Neural crest cell (in vitro differentiated cells): ENCODE measurements around the gene CLK3. TPM values are rescaled to one million over a fixed set of nuclear protein-coding genes. Genes with fewer than 3 reads are reported as not detected.

Experiments used
- DNase-seq: peaks from one replicate; pipeline ENCODE4 v3.0.0; 2021; ENCODE audit warnings: low read depth, mixed read lengths, low spot score
- H3K27ac Mint-ChIP-seq: one replicate; pipeline ENCODE4 v1.8.0; 2021; ENCODE audit warnings: mild to moderate bottlenecking, mixed read lengths; ENCODE audit not compliant: unreplicated experiment
- H3K27me3 Mint-ChIP-seq: 2 replicates; pipeline ENCODE4 v1.8.0; 2021; ENCODE audit warnings: low read depth, mild to moderate bottlenecking, mixed read lengths
- H3K36me3 Mint-ChIP-seq: 2 replicates; pipeline ENCODE4 v1.8.0; 2021; ENCODE audit warnings: low read depth, mild to moderate bottlenecking, mixed read lengths
- H3K4me1 Mint-ChIP-seq: 2 replicates; pipeline ENCODE4 v1.8.0; 2021; ENCODE audit warnings: mixed read lengths
- H3K4me3 Mint-ChIP-seq: one replicate; pipeline ENCODE4 v1.8.0; 2021; ENCODE audit warnings: mild to moderate bottlenecking, mixed read lengths
- H3K9me3 Mint-ChIP-seq: 2 replicates; pipeline ENCODE4 v1.8.0; 2021; ENCODE audit warnings: mixed read lengths
- total RNA-seq: library from RNA; stranded (reverse); gene quantifications from 2 replicates; pipeline ENCODE4 v1.2.1, GENCODE V29; 2021
- TF ChIP-seq, protein P1 (sequence below): fragments of 200-600 bp; sonication (generic); conservative IDR thresholded peaks from 2 replicates; pipeline ENCODE4 v1.5.0; 2021; ENCODE audit warnings: antibody characterized with exemption, mild to moderate bottlenecking

Gene CLK3
- total RNA-seq, 1 donor from 2014 or later = 88.7 TPM

DNA sequence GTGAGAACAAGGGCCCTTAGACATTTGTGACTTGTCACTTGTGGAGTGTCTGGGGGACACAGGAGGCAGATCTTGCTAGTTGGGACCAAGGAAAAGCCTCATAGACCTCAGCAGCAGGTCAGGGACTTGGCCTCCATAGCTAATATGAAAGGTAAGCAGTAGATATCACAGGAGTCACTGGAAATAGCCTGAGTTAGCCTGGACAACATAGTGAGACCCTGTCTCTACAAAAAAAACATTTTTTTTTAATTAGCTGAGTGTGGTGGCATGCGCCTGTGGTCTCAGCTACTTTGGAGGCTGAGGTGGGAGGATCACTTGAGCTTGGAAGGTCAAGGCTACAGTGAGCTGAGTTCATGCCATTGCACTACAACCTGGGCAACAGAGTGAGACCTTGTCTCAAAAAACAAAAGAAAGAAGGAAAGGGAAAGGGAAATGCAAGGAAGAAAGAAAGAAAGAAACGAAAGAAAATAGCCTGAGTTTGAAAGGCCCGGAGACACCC is 37.1 kb upstream of the CLK3 start:
- DNase-seq = no peak
- no peak overlapping the region for H3K4me3 Mint-ChIP-seq
- H3K27ac Mint-ChIP-seq = no peak overlapping the region
- TF ChIP-seq, protein P1, sequence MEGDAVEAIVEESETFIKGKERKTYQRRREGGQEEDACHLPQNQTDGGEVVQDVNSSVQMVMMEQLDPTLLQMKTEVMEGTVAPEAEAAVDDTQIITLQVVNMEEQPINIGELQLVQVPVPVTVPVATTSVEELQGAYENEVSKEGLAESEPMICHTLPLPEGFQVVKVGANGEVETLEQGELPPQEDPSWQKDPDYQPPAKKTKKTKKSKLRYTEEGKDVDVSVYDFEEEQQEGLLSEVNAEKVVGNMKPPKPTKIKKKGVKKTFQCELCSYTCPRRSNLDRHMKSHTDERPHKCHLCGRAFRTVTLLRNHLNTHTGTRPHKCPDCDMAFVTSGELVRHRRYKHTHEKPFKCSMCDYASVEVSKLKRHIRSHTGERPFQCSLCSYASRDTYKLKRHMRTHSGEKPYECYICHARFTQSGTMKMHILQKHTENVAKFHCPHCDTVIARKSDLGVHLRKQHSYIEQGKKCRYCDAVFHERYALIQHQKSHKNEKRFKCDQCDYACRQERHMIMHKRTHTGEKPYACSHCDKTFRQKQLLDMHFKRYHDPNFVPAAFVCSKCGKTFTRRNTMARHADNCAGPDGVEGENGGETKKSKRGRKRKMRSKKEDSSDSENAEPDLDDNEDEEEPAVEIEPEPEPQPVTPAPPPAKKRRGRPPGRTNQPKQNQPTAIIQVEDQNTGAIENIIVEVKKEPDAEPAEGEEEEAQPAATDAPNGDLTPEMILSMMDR = no peak
- H3K36me3 Mint-ChIP-seq = peaks cover 9% of the 10 kb centered on the region
- peaks cover 16% of the 10 kb centered on the region for H3K4me1 Mint-ChIP-seq
- no peaks in the 10 kb centered on the region for H3K27me3 Mint-ChIP-seq
- H3K9me3 Mint-ChIP-seq = no peaks in the 10 kb centered on the region

DNA sequence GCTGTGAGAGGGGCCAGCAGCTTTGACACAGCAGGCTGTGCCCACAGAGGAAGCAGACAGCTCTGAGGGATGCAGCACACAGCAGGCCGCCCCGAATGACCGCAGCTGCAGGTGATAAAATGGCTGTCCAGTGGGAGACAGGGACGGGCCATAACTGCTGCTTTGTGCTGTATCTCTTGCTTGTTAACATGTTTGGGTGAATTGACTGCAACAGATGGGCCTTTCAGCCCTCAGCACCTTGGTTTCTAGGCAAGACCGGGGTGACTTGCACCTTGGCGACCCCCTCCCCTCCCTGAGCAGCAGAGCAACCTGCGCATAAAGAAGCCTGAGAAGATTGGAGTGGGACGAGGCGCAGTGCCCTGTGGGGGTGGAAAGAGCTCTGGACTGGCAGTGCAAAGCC is 36.6 kb upstream of the CLK3 start:
- H3K36me3 Mint-ChIP-seq = peaks cover 5% of the 10 kb centered on the region

DNA sequence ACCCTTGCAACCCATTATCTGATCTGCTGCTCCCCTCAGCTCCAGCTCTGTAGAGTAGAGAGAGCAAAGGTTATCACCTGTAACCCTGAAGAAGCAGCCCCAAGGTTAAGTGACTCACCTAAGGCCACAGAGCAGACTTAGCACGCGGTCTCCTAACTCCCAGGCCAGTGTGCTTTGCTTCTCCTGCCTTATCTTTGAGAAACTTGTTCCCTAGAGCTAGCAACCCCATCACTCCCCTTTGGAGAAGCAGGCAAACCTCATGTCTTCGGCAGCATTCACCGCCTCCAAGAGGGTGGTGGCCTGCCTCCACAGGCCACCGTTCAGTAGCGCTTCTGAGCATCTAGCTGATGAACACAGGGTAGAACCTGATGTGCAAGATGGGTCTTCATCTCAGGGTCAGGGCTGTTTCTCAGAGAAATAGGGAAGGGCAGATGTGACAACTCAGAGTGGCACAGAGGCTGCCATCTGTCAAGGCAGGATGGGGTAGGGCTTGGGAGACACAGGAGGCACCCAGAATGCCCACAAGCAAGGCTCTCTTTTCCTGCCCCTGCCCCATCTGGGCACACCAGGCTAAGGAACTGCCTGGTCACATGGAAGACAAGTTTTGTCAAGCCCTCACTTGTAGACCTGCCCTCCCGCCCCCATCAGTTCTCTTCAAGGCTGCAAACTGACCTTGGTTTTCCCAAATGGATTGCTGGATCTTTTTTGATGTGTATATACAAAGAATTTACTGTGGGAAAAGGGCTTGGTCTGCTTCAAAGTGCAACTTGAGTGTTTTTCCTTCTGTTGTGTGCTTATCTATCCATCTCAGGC is 34.9 kb upstream of the CLK3 start:
- DNase-seq = no peak
- TF ChIP-seq, protein P1 = no peak
- Mint-ChIP-seq H3K4me3 (no peak overlapping the region), H3K36me3 (peaks cover 4% of the 10 kb centered on the region), H3K9me3 (no peaks in the 10 kb centered on the region), H3K27me3 (no peaks in the 10 kb centered on the region), H3K4me1 (peaks cover 38% of the 10 kb centered on the region), H3K27ac (no peak overlapping the region)

More for the DNA sequence above, 36.6 kb upstream of the CLK3 start:
- Mint-ChIP-seq H3K9me3 (no peaks in the 10 kb centered on the region), H3K27me3 (no peaks in the 10 kb centered on the region), H3K27ac (peak overlapping the region; percentile 43), H3K4me3 (no peak overlapping the region), H3K4me1 (peaks cover 20% of the 10 kb centered on the region)
- TF ChIP-seq, protein P1 = no peak
- no peak for DNase-seq

DNA sequence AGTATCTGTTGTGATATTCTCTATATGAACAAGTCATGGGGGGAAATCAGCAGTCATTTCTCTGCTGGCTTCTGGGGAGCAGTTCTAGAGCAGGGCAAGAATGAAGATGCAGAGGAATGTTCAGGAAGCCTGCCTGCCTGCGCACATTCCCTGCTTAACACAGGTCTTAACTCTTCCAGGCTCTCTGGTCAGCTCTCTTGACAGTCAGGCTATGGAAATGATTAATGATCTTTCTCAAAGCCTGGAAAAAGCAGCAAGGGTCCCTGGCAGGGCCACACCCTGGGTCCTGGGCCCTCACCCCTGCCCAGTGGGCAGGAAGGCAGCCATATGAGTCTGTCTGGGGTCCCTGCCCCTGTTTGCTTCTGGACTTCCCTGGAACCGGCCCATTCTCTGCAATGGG is 31.4 kb upstream of the CLK3 start:
- H3K27ac Mint-ChIP-seq = peak overlapping the region; percentile 95
- H3K9me3 Mint-ChIP-seq = no peaks in the 10 kb centered on the region
- TF ChIP-seq, protein P1 = no peak
- H3K27me3 Mint-ChIP-seq = peaks cover 3% of the 10 kb centered on the region
- peaks cover 4% of the 10 kb centered on the region for H3K36me3 Mint-ChIP-seq
- H3K4me3 Mint-ChIP-seq = peak overlapping the region; percentile 77
- H3K4me1 Mint-ChIP-seq = peaks cover 71% of the 10 kb centered on the region
- no peak for DNase-seq

DNA sequence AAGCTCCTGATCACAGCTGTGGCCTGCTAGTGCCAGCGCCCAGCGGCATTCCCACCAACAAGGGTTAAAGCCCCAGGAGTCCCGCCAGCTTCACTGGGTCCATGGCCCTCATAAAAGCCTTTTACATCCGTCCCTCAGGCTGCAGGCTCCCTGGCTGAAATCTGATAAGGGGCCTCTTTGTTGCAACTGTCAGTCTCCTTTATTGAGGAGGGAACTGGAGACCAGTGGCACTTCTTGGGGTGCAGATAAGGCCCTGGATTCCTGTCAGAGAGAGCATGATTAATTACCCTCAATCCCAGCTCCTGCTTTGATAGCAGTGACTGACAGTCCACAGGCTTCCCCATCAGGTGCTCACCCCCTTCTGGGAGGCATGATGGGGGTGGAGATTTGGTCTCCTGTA is 30.9 kb upstream of the CLK3 start:
- H3K4me3 Mint-ChIP-seq = peak overlapping the region; percentile 77
- peaks cover 6% of the 10 kb centered on the region for H3K36me3 Mint-ChIP-seq
- peaks cover 3% of the 10 kb centered on the region for H3K27me3 Mint-ChIP-seq
- H3K4me1 Mint-ChIP-seq = peaks cover 72% of the 10 kb centered on the region
- TF ChIP-seq, protein P1 = no peak
- H3K27ac Mint-ChIP-seq = peak overlapping the region; percentile 95
- H3K9me3 Mint-ChIP-seq = no peaks in the 10 kb centered on the region
- DNase-seq = no peak
